Activated B cell treated with CpG ODN at 0.5 μM for 24 hours (primary cell): Measurements from ENCODE around the gene KLK13. TPM values are rescaled to one million over a fixed set of nuclear protein-coding genes. Genes with fewer than 3 reads are reported as not detected.

ENCODE experiments used
- ATAC-seq: fragments of 200-7000 bp; cut with Tn5 transposase; one replicate; pipeline ENCODE4 v1.10.0; 2021; ENCODE audit warnings: low read depth, mild to moderate bottlenecking, moderate library complexity
- CTCF ChIA-PET: fragments of 350-600 bp; sonication (Branson Sonifier 250); formaldehyde crosslinking; loops from one replicate; lab custom pipeline; 2021; ENCODE audit warnings: antibody characterized with exemption; lab: Charles Lee
- POLR2A ChIA-PET: fragments of 350-600 bp; sonication (Branson Sonifier 250); formaldehyde crosslinking; loops from one replicate; lab custom pipeline; 2021; ENCODE audit warnings: antibody characterized with exemption; lab: Charles Lee
- DNase-seq: peaks from one replicate; pipeline ENCODE4 v3.0.0; 2022
- H3K27ac Mint-ChIP-seq: one replicate; pipeline ENCODE4 v1.8.0; 2020; ENCODE audit warnings: mixed read lengths
- H3K27me3 Mint-ChIP-seq: one replicate; pipeline ENCODE4 v1.8.0; 2021; ENCODE audit warnings: mixed read lengths
- H3K36me3 Mint-ChIP-seq: one replicate; pipeline ENCODE4 v1.8.0; 2021; ENCODE audit warnings: low read depth, mixed read lengths
- H3K4me1 Mint-ChIP-seq: one replicate; pipeline ENCODE4 v1.8.0; 2021; ENCODE audit warnings: mixed read lengths
- H3K4me3 Mint-ChIP-seq: one replicate; pipeline ENCODE4 v1.8.0; 2020; ENCODE audit warnings: mild to moderate bottlenecking, mixed read lengths
- H3K9me3 Mint-ChIP-seq: one replicate; pipeline ENCODE4 v1.8.0; 2020; ENCODE audit warnings: mixed read lengths
- CTCF ChIP-seq: fragments of 200-600 bp; IDR thresholded peaks from one replicate; pipeline ENCODE4 v1.8.0; 2022; ENCODE audit warnings: antibody characterized with exemption, mild to moderate bottlenecking
- intact Hi-C: fragments of 100-400 bp; cut with micrococcal nuclease; formaldehyde crosslinking; loops from one replicate; pipeline ENCODE4 v1.15.1; 2024
- total RNA-seq: library from RNA; stranded (reverse); gene quantifications from 2 replicates; pipeline ENCODE4 v1.2.3, GENCODE V29; 2022

KLK13 gene
- total RNA-seq, 1 donor from 2014 or later = not detected

DNA sequence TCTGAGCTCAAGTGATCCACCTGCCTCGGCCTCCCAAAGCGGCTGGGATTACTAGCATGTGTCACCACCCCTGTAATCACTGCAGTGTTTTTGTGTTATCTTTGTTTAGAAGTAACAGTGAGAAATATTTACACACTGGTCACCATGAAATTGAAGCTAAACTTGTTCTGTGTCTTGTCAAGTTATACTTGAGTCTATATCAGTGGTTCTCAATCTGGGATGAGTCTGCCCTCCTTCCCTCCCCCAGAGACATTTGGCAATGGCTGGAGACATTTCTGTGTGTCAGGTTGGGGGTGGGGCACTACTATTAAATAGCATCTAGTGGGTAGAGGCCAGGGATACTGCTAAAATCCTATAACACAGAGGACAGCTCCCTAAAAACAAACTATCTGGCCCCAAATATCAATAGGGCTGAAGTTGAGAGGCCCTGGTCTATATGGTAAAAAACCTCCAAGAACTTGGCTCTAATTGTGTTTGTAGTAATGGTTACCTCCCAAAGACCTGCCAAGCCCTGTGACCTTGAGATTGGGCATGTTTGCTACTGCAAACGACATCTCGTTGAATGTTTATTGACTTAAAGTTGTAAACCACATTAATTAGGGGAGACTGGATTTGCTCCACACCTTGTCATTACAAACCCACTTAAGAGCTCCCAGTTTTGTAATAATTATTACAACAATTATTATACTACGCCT, 36.4 kb upstream of the KLK13 start:
- intact Hi-C loops = loop anchor here (10.0 kb wide), 1 partner anchor 757 kb away; no protein-coding TSS in a partner anchor
- Mint-ChIP-seq H3K27ac (no peak overlapping the region), H3K27me3 (no peaks in the 10 kb centered on the region), H3K4me1 (peaks cover 9% of the 10 kb centered on the region), H3K9me3 (no peaks in the 10 kb centered on the region), H3K36me3 (peaks cover 77% of the 10 kb centered on the region), H3K4me3 (no peak overlapping the region)
- ATAC-seq = no peak
- POLR2A ChIA-PET = interaction anchor here (0.9 kb wide), 1 partner anchor 296 kb away, joined by 3 read pairs; no protein-coding TSS in a partner anchor
- CTCF ChIA-PET = no interaction called here
- no peak for TF ChIP-seq CTCF
- no peak for DNase-seq

- peaks cover 5% of the 10 kb centered on the region for H3K4me1 Mint-ChIP-seq
- H3K27ac Mint-ChIP-seq = no peak overlapping the region
- no peaks in the 10 kb centered on the region for H3K27me3 Mint-ChIP-seq
- intact Hi-C loops = loop anchor here (10.0 kb wide), 1 partner anchor 756 kb away; no protein-coding TSS in a partner anchor
- no peaks in the 10 kb centered on the region for H3K9me3 Mint-ChIP-seq
- H3K36me3 Mint-ChIP-seq = peaks cover 75% of the 10 kb centered on the region
- no peak overlapping the region for H3K4me3 Mint-ChIP-seq
- CTCF ChIA-PET = no interaction called here
- POLR2A ChIA-PET = no interaction called here
- TF ChIP-seq CTCF = no peak
- DNase-seq = no peak
- no peak for ATAC-seq
Observed at GRCh38 chr19:51100601-51101000, 35.7 kb upstream of the KLK13 start.

DNA sequence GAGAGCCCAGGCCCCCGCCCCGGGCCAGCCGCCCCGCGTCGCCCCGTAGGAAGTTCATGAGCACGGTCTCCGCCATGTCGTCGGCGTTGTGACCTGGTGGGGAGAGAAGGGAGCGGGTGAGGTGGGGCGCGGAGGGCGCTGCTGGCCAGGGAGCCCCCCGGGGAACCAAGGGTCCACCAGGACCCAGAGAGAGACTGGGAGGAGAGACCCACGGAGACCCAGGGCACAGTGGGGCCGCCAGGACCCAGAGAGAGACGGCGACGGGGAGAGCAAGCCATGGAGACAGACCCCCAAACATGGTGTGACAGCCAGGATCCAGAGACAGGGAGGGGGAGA, 34.1 kb upstream of the KLK13 start:
- no peak for ATAC-seq
- Mint-ChIP-seq H3K36me3 (peaks cover 65% of the 10 kb centered on the region), H3K27ac (no peak overlapping the region), H3K27me3 (no peaks in the 10 kb centered on the region), H3K9me3 (no peaks in the 10 kb centered on the region), H3K4me1 (peaks cover 2% of the 10 kb centered on the region), H3K4me3 (no peak overlapping the region)
- intact Hi-C loops = no loop called here
- ChIA-PET POLR2A (no interaction called here), CTCF (no interaction called here)
- DNase-seq = no peak
- TF ChIP-seq CTCF = no peak

- H3K4me1 Mint-ChIP-seq = no peaks in the 10 kb centered on the region
- DNase-seq = no peak
- ChIA-PET POLR2A (no interaction called here), CTCF (no interaction called here)
- no peak overlapping the region for H3K4me3 Mint-ChIP-seq
- no peak for TF ChIP-seq CTCF
- H3K27ac Mint-ChIP-seq = no peak overlapping the region
- H3K27me3 Mint-ChIP-seq = no peaks in the 10 kb centered on the region
- intact Hi-C loops = no loop called here
- H3K9me3 Mint-ChIP-seq = no peaks in the 10 kb centered on the region
- peak; percentile 10 for ATAC-seq
- H3K36me3 Mint-ChIP-seq = peaks cover 60% of the 10 kb centered on the region
Observed at GRCh38 chr19:51098365-51099046, 33.6 kb upstream of the KLK13 start.

- no peaks in the 10 kb centered on the region for H3K4me1 Mint-ChIP-seq
- POLR2A ChIA-PET = no interaction called here
- intact Hi-C loops = no loop called here
Observed at GRCh38 chr19:51097796-51098195, 32.9 kb upstream of the KLK13 start.

More at GRCh38 chr19:51097796-51098195, 32.9 kb upstream of the KLK13 start:
- no peak for ATAC-seq
- no peak for DNase-seq
- Mint-ChIP-seq H3K27me3 (no peaks in the 10 kb centered on the region), H3K4me3 (no peak overlapping the region), H3K9me3 (no peaks in the 10 kb centered on the region), H3K27ac (no peak overlapping the region), H3K36me3 (peaks cover 53% of the 10 kb centered on the region)
- CTCF ChIA-PET = no interaction called here
- TF ChIP-seq CTCF = no peak
